SK-N-MC (cell line): ENCODE data around the gene JPH4.

Source experiments
- EZH2 ChIP-seq: fragments of 200-600 bp; sonication (generic); IDR thresholded peaks from one replicate; pipeline ENCODE4 v1.6.1; 2017; ENCODE audit warnings: antibody characterized with exemption
- FOXP2 ChIP-seq: optimal IDR thresholded peaks from 2 replicates; pipeline ENCODE3; 2011; ENCODE audit warnings: mild to moderate bottlenecking, moderate library complexity; ENCODE audit not compliant: insufficient read depth; ENCODE audit errors: extremely low read length, control extremely low read depth
- POLR2AphosphoS5 ChIP-seq: IDR thresholded peaks from 2 replicates; pipeline ENCODE4 v1.6.1; 2012; ENCODE audit warnings: mild to moderate bottlenecking, low read depth, low read length, borderline replicate concordance

- TF ChIP-seq POLR2AphosphoS5: peak; percentile 75
- TF ChIP-seq EZH2: no peak
- peak; percentile 69 for TF ChIP-seq FOXP2
Observed at GRCh38 chr14:23555882-23556699, 22.5 kb downstream of the JPH4 start, which contains the start of gene THTPA.
